Esophagus muscularis mucosa (tissue), 3 donors: ENCODE results near the gene GPC5.

ENCODE experiments used
- CTCF ChIP-seq, 3 experiments: fragments of 200-600 bp in 2 of 3; fragments of 450-650 bp in 1 of 3; sonication (generic) in 2 of 3; IDR thresholded peaks; one replicate each; pipeline ENCODE4 v1.5.1; 2017 to 2019; ENCODE audit warnings: antibody characterized with exemption in 3 of 3, mild to moderate bottlenecking in 2 of 3, moderate library complexity in 1 of 3
- POLR2AphosphoS5 ChIP-seq, 2 donors: sonication (generic); formaldehyde crosslinking; IDR thresholded peaks; one replicate each; pipeline ENCODE4 v1.6.1; 2017; ENCODE audit warnings: antibody characterized with exemption in 2 of 2

GRCh38 chr13:92838786-92839185 is 1440.4 kb downstream of the GPC5 start:
- TF ChIP-seq CTCF (IDR thresholded peaks at IDR 0.05) (no peak), POLR2AphosphoS5 (IDR thresholded peaks at IDR 0.05) (no peak)
